UCSD-AML1 (cell line): ENCODE results near the gene IGSF21.
A peak's percentile ranks its signal among the peaks of the same experiment; 100 is the strongest.

Source experiments
- DNase-seq: peaks from one replicate; lab custom pipeline; 2025; ENCODE audit not compliant: unreplicated experiment; lab: John Stamatoyannopoulos, UW

IGSF21 gene

DNA sequence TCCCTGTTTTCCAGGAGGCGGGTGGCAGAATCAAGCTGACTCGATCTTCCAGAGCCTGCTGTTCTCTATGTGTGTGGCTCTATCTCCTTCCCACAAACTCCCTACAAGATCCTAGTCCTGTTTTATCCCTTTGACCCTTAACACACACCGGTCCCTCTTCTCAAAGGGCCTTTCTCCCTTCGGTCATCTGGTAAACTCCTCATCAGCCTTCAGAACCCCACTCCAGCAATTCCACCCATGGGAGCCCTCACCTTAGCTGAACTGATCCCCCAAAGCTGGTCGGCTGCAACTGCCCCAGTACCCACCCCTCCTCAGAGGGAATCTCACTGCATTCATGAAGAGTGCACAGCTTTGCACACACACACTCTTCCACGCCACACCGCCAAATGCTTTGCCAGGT, 184.9 kb downstream of the IGSF21 start:
- DNase-seq = no peak

DNA sequence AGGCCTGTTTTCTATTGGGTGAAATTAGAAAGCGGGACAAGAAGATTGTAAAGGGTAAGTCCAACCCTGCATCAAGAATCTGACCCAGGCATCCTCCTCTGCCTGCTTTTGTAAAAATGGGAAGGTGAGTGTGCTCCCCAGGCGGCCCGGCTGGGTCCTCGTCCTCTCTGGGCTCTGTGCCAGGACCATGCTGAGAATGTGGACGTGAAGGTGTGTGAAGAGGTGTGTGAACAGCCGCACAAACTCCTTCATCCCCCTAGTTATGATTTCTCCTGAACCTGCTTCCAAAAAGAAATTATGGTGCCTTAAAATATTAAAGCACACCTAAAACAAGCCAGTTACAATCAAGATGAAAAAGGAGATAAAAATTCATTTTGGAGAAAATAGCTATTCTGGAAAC, 185.7 kb downstream of the IGSF21 start:
- no peak for DNase-seq

DNA sequence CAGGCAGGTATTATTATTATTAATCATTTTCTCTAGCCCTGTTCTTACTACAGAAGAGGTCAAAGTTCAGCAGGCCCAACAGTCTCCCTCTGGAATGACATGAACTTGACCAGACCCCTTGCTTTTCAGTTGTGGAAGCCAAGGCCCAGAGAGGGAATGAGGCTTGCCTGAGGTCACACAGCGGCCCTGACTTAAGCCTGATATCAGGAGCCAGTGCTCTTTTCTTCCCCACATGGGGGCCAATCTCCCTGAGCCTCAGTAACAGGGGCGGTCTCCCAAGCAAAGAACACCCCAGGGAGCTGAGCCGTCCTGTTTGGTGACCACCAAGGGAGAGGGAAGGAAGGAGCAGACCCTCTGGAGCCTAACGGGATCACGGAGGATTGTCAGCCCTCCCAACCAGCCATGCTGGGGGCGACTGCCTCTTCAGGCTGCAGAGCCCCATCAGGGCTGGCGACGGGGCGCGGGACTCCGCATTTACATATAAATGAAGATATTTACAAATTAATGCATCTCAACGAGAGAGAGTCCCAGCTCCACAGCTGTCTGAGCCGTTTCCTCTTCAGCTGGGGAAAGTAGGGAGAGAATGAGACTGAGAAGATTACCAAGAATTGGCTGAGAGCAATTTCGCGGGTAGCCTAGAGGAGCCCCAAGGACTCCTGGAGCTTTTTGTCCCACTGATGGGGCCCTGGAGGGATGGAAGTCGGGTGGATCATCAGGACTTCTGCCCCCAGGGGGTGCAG, 187.0 kb downstream of the IGSF21 start:
- no peak for DNase-seq

DNA sequence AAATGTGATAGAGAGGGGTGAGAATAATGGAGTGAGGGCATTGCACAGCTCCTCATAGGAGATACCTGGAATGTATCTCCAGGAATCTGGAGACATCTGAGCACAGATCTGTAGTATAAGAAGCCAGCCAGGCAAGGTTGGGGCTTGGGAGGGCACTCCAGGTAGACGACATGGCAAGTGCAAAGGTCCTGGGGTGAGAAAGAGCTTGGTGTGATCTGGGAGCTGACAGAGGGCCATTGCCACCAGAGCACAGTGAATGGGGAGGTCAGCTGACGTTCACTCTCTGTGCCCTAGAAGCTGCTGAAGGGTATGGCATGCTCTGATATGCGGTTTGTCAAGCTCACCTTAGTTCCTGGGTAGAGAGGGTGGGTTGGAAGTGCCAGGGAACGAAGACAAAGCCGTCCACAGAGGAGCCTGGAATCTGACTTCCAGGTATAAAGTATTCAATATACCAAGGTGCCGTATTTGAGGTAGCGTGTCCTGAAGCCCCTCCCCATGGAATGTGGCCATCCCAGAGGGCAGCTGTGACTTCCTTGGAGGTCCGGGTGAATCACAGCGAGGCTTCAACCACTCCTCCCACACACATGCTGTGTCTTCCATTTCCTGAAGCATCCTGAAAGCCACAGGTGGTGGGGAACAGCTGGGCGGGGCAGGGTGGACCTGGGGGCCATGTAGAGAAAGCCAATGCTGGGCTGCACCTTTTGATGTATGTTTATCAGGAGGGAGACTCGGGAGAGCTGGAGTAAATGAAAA, 190.5 kb downstream of the IGSF21 start:
- no peak for DNase-seq

DNA sequence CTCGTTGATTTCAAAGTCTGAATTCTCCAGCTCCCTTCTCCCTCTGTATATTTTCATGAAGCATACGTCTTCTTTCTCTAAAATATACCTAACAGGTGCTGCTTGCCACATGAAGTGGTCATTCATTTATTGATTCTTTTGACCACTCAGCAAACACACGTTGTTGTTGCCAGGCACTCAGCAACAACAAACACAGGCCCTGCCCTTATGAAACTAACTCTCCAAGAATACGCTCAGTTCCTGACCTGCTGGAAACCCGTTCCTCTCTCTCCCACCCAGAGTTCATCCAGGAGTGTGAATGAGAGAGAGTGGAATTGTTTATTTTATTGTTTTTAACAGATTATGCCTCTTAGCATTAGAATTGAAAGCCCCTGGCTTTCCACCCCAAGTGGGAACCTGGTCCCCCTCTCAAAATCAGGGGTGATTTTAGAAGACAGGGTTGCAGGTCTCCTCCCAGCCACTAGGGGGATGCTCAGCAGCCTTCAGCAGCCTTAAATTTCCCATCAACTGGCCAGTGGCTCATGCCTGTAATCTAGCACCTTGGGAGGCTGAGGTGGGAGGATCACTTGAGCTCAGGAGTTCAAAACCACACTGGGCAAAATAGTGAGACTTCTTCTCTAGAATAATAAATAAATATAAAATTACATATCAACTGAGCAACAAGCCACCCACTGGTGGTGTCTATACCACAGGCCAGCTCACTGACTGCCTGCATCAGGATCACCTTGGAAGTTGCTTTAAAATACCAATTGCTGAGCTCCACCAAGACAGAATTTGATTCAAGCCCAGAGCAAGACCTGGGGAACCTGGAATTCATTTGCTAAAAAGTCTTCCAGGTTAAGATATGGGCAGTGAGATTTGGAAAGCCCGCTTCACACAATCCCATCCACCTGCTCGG, 192.1 kb downstream of the IGSF21 start:
- no peak for DNase-seq

DNA sequence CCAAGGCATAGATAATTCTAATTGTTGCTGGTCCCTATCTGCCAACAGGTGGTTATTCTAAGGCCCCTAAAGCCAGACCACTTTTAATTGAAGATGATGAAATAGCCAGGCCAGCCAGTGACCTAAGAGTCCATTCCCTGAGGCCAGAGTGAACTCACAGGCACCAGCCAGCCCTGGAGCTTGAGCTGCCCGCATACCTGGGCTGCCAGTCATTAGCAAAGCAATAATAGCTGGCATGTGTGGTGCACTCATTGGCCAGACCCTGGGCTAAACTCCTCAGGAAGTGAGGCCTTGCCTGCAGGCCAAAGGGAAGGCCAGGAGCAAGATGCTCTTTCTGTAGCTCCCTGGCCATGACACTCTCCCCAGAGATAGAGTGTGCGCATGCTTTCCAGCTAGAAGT, 192.8 kb downstream of the IGSF21 start:
- DNase-seq = no peak

DNA sequence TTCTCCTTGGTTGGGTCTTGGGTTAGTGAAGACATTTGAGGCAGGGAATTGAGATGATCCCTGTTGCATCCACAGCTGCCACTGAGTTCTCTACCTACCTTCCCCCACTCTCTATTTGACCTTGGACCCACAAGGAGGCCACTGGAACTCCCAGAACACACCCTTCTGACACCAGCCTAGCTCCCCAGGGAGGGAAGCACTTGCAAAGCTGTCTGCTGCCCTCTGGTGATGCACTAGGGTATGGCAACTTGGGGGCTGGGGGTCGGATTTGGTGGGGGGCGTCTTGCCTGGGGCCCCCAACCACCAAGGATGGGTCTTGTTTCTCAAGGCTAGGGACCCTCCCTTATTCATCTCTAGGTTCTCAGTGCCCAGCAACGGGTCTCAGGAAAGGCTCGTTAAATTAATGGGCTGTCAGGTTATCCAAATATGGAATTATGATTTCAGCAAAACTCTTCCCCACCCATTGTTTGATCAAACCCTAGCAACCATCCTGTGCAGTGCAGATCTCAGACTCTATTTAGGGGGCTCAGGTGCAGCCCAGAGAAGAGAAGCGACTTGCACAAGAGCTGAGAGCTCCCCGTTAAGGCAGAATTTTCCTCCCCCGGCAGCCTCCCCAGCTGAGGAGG, 195.3 kb downstream of the IGSF21 start:
- no peak for DNase-seq

DNA sequence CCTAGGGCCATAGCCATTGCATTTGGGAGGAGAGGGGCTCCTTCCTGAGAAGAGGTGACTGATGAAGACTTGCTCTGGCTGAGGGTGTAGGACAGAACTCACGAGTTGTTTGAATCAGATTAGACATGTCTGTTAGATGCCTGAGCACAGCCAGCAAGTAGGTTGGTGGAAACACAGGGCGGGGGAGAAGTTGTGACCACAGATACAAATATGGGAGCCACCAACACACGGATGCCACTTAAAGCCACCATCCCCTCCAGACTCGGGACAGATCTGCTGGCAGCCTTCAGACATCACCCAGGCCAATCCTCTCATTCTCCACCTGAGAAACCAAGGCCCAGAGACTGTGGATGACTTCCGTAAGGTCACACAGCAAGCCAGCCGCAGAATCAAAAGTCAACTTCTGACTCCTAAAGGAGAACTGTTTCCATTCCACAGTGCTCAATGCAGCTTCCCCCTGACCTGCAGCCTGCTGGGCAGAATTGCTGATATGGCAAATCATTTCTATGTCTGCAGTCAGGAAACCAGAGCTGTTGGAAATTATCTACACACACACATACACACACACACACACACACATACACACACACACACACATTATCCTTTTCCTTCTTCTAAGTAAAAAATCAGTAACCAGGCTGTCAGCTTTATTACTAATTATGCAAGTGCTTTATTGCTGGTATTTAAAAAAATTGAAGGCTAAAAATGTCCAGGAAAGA, 196.7 kb downstream of the IGSF21 start:
- DNase-seq = no peak

DNA sequence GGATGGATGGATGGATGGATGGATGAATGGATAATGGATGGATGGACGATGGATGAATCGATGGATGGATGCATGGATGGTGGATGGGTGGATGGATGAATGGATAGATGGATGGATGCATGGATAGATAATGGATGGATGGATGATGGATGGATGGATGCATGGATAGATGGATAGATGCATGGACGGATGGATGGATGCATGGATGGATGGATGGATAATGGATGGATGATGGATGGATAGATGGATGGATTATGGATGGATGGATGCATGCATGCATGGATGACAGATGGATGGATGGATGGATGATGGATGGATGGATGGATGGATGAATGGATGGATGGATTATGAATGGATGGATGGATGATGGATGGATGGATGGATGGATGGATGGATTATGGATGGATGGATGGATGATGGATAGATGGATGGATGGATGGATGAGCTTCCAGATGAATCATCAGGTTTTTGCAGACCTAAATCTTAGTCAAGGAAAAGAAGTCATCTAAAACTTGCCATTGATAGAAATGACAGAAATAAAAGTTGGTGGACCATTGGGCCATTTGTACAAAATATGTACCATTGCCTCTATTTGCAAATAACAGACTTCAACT, 197.7 kb downstream of the IGSF21 start:
- no peak for DNase-seq

DNA sequence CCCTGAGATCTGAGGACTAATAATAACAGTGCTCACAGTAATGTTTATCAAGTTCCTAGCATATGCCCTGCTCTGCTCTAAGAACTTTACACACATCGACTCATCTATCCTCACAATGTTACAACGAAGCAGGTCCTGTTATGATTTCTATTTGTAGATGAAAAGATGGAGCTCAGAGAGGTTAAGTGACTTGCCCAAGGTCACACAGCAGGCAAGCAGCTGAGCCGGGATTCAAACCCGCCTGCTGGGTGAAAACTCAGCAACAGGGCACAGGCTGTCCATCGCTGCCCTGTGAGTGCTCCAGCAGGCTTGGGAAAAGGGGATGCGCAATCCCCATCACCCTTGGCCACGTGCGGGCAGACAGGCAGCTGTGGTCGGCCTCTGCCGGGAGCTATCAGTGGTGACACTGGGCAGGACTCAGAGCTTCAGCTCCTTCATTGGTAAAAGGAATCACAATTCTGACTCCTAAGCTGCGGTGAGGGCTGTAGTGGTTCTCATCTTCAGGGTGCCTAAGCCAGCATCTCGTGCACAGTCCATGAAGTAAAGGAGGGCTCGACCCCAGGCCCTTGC, 199.8 kb downstream of the IGSF21 start:
- no peak for DNase-seq

DNA sequence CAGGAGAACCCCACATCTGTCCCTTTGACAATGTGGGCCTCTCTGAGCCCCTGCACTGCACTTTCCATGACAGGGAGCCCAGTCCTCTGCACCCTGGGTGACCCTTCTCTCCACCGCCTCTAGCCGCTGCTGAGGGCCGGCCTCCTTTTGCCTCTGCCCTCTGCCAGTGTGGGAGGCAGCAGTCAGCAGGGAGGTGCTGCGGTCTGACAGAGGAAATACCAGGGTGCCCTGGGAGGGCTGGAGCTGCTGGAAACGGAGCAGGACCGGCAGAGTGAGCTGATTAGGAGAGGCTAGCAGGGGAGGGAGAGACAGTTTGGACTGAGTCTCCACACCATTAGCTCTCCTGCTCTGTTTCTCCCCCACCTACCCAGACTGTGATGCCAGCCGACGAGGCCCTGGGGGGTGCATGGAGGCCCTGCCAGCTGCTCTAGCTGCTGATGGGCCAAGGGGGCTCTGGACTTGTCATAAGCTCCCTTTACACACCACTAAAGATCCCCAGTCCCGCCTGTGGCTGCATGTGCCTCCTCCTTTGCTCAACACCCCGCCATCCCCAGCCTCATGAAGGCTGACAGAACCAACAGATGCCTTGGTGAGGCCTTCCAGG, 202.1 kb downstream of the IGSF21 start:
- DNase-seq = peak; percentile 33

DNA sequence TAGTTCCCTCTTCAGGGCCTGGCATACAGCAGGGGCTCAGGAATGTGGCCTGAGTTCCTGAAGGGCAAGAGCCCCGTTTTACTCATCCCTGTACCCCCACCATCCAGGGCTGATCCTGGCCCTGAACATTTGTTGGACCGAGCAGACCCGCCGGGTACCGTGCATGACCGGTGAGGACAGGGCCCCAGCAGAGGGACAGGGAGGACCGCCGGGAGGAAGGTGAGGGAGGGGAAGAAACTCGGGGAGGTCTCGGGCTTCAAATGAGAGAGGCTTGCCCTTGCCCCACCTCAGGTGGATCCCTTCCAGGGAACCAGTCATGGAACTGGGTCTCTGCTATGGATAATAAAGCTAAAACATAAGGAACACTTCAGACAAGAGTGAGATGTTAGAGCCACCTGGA, 205.4 kb downstream of the IGSF21 start:
- no peak for DNase-seq

DNA sequence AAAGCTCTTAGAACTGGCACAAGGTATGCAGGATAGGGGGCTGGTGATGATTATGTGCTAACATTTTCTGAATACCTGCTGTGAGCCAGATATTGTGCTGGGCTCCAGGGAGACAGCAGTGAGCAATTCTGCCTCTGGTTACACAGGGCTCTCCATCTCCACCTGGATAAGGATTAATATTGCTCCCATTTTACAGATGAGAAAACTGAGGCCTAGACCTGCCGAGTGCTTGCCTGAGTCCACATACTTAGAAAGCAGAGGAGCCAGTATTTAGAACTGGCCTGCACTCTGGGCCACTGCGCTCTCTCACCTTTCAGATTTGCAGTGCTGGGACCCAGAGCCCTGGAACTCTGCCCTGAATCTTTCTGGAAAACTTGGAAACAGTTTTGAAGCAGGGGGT, 205.9 kb downstream of the IGSF21 start:
- no peak for DNase-seq

DNA sequence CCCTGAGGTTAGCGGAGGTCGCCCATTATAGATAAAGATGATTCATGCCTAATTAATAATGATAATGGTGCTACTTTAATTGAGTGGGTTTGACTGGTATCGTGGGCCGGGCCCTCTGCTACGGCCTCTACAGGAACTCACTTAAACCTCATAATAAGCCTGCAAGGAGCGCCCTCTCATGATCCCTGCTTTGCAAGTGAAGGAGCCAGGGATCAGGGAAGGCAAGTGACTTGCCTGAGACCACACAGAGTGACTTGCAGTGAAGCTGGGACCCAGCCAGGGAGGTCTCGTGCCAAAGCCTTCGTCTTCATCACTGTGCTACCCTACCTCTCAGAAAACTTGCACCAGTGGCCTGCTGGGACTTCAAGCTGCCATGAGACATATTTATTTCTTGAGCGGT, 206.8 kb downstream of the IGSF21 start:
- DNase-seq = no peak

DNA sequence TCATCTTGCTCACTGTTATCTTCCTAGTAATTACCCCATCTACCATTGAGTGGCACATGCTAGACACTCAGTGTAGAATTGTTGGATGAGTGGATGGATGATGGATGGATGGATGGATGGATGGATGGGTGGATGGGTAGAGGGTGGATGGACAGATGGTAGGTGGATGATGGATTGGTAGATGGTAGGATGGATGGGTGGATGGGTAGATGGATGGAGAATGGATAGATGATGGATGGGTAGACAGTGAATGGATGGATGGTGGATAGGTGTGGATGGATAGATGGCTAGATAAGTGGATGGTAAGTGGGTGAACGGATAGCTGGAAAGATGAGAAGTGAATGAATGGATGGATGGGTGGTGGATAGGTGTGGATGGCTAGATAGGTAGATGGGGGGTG, 207.9 kb downstream of the IGSF21 start:
- DNase-seq = no peak

DNA sequence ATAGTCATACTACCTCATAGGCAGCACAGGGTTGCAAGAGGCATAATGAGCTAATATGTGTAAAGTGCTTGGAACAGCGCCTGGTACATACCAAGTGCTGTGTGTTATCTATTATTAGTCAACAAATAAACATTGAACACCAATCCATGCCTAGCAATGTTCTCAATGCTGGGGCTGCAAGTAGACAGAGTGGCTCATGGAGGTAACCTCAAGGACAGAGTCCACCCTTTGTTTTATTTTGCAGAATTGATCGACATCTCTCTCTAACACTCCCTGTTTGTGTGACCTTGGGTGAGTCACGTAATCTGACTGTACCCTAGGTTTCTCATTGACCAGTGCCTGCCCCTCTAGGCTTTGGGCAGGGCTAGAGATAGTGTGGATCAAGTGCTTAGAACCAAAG, 209.2 kb downstream of the IGSF21 start:
- DNase-seq = no peak

DNA sequence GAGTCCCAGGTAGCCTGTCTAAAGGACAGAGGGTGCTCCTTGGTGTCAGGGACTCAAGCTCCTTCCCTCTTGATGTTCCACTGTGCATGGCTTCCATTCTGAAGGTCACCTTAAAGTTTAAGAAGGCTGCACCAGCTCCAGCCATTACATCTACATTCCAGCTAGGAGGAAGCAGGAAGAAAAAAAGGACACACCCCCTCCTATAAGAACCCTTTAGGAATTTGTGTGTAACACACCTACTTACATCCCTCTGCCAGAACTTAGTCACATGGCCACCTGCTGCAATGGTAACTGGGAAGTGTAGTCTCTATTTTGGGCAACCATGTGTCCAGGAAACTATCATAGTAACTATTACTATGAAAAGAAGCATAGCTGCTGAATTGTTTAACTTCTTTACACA, 211.5 kb downstream of the IGSF21 start:
- DNase-seq = no peak

DNA sequence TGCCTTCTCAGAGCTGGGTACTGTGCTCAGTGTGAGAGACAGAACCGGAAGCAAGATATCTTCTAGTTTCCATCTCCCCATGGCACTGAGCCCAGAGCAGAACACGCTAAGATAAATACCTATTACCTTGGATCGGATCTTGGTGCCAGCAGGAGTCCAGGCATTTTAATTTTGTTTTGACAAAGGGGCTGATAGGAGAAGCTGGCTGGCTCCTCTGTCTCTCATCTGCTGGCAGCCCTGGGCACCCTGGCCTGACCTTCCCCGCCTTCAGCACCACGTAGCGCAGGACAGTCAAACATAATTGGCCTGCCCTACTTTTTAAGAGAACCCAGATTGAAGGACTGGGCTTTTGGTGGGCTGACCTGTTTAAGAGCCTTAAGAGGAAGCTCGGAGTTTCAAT, 212.5 kb downstream of the IGSF21 start:
- no peak for DNase-seq

DNA sequence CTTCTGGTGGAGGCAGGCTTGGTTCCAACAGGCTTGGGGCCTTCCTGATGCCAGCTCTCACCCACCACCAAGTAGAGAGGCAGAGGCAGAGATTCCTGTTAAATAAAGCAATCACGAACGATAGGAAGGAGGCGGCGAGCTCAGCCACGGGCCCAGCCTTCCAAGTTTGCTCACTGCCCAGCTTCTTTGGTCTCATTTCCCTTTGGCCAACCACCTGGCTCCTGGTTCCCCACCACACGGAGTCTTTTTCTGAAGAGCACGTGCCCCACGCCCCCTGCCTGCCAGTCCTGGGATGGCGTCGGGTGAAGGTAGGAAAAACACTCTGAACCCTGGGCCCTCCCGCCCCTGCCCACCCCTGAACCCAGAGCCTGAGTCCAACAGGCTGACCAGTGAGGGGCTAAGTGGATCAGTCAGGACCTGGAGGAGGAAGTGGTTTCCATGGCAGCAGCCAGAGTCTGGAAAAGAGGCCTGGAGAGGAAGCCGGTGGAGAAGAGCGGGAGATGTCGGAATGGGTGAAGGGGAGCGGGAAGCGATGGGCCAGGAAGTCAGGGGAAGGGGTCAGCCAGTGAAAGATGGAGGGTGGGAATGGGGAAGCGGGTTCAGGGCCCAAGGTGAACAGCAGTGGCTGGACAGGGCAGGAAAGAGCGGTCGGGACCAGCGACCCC, 214.9 kb downstream of the IGSF21 start:
- DNase-seq = no peak
